Fibroblast of the aortic adventitia (primary cell): Measurements from ENCODE around the gene PARD3B. TPM values are rescaled to one million over a fixed set of nuclear protein-coding genes. Genes with fewer than 3 reads are reported as not detected.

Experiments
- DNase-seq: peaks from one replicate; pipeline ENCODE4 v3.0.0-alpha.2; 2010; ENCODE audit warnings: low read depth
- H3K4me3 ChIP-seq: 2 replicates; pipeline ENCODE4 v1.5.1; 2011; ENCODE audit warnings: low read depth, mild to moderate bottlenecking, control low read depth, low read length, moderate library complexity
- total RNA-seq: library from RNA; depleted of rRNA; stranded (reverse); fragments of >200 nt; gene quantifications from 2 replicates; pipeline ENCODE4 v1.2.3, GENCODE V29; 2012; ENCODE audit warnings: low replicate concordance
- TF ChIP-seq, protein P1 (sequence below): IDR thresholded peaks from 2 replicates; pipeline ENCODE4 v1.5.1; 2011; ENCODE audit warnings: mild to moderate bottlenecking, low read length, control low read depth, inconsistent platforms; ENCODE audit not compliant: insufficient read depth

Gene PARD3B
- total RNA-seq, 1 donor, result 15.9 TPM

DNA sequence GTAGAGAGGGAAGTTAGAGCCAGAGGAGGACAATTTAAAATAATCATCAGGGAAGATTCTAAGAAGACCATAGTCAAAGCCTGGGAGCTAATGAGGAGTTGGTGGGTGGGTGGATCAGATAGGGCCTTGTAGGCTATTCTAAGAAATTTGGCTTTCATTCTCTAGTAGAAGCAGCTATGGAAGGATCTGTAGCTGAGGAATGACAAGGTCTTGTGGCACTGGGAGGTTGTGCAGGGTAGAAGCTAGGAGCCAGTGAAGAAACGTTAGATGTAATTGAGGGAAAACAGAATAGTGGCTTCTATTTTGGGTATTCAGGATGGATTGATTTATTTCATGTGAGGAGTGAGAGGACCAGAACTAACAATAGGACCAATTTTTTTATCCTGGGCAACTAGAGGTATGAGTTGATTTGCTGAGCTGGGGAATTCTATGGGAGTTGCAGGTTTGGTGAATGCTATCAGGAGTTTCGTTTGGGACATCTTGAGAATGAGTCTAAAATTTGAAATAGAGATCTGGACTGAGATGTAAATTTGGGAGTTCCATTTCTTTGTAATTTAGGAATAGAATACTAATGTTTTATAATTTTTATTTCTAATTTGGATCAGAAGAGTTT lies 371.9 kb downstream of the PARD3B start:
- no peak overlapping the region for H3K4me3 ChIP-seq
- TF ChIP-seq, protein P1, sequence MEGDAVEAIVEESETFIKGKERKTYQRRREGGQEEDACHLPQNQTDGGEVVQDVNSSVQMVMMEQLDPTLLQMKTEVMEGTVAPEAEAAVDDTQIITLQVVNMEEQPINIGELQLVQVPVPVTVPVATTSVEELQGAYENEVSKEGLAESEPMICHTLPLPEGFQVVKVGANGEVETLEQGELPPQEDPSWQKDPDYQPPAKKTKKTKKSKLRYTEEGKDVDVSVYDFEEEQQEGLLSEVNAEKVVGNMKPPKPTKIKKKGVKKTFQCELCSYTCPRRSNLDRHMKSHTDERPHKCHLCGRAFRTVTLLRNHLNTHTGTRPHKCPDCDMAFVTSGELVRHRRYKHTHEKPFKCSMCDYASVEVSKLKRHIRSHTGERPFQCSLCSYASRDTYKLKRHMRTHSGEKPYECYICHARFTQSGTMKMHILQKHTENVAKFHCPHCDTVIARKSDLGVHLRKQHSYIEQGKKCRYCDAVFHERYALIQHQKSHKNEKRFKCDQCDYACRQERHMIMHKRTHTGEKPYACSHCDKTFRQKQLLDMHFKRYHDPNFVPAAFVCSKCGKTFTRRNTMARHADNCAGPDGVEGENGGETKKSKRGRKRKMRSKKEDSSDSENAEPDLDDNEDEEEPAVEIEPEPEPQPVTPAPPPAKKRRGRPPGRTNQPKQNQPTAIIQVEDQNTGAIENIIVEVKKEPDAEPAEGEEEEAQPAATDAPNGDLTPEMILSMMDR, result no peak
- DNase-seq, result no peak

DNA sequence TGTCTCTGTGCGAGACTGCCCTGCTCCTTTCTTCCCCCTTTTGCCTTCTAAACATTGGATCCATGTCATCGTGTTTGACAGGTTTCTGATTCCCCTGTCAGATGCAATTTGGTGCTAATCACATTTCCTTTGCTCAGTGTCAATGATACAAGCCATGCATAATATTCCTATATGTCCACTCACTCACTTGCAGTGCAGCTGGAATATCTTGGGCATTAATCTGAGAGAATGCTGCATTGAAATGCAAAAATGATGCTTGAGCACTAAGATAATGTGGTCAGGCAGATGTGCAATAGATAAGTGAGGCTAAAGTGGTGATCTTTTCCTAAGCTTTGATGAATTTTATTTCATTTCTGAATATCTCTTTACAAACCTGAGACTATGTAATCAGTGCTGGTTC lies 375.5 kb downstream of the PARD3B start:
- H3K4me3 ChIP-seq, result no peak overlapping the region
- DNase-seq, result no peak
- TF ChIP-seq, protein P1, result no peak

DNA sequence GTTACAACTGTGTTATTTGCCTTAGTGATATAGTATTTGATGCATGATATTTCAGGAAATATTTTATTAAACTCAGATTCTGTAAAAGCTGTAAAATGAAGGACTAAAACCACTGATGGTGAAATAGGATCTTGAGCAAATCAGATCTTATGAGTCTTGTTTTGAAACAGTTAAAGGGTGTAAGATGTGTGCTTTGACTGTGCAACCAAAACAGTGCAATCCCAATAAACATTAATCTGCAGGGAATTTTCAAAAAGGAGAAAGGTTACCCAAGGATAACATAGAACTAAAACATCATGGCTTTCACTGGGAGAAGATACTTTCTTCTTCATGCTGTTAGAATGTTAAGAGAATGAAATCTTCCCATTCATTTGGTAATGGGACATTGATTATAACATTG lies 378.7 kb downstream of the PARD3B start:
- no peak for DNase-seq
- TF ChIP-seq, protein P1, result no peak
- H3K4me3 ChIP-seq, result no peak overlapping the region

DNA sequence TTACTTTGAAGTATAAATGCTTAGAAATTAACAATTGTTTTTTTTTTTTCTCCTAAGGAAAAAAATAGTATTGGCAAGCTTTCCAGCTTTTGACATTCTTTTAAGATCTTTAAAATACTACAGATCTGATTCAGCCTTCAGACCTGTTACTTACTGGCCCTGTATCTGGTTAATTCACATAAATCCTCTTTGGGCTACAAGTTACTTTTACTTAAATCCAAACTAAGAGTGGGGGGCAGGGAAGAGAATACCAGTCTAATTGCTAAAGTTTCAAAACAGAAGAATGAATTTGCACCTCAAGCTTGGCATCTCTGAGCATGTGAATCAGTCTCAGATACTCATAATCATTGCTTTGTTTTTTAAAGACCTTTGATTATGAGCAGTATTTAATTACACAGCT lies 386.3 kb downstream of the PARD3B start:
- no peak for DNase-seq
- TF ChIP-seq, protein P1, result no peak
- H3K4me3 ChIP-seq, result no peak overlapping the region

DNA sequence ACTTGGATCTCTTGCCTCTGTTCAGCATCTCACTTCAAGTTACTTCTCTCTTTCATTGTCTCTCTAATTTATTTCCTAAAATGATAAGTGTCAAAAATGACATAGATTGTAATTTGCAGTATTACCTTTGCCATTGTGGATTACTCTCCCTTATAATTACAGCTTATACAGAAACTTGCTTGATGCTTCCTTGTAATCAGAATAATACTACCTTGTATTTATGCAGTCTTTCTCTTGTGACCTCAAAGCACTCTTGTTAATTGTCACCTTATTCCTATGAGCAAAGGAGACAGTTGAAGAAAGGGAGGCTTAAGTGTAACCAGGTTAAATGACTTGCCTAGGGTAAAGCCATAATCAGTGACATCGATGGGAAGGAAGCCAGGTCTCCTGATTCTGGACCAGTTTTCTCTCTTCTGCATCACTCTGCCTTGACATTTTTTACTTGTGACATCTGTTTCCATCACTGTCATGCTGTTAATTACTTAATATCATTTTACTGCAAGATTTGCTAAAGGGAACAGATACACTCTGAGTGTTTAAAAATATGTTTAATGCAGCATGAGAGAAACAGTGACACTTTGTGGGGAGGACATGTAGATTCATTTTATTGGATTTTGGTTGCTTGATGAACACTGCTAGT lies 388.6 kb downstream of the PARD3B start:
- TF ChIP-seq, protein P1, result no peak
- H3K4me3 ChIP-seq, result no peak overlapping the region
- DNase-seq, result no peak

DNA sequence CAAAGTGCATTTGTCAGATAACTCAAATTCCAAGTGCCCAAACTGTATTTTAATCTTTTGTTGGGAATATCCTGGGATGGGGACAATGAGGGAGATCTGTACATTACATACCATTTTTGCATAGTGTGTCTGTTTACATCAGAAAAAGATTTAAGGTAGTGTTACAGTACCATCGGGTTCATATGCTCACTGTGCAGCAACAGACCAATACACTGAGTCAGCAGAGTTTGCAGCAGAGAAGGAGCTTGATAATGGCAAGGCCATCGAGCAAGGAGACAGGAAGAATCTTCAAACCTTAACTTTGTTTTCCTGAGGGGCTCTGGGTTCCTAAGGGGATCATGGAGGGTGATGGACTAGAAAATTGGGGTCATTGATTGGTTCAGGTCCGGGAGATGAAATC lies 399.7 kb downstream of the PARD3B start:
- DNase-seq, result no peak
- TF ChIP-seq, protein P1, result no peak
- no peak overlapping the region for H3K4me3 ChIP-seq
